AG04449 (cell line): ENCODE results near the gene TTC29.
"Not testable (repeated sequence)": the region's sequence is repeated elsewhere in the genome, so short reads cannot be mapped to it uniquely, and the experiment has no call there.

Experiments used
- CTCF ChIA-PET: fragments of 350-600 bp; formaldehyde crosslinking; extraction: SDS; loops from one replicate; lab custom pipeline; 2021; ENCODE audit warnings: antibody characterized with exemption; lab: Yijun Ruan, JAX
- POLR2A ChIA-PET: fragments of 400-600, 350-600 bp; formaldehyde crosslinking; extraction: SDS; loops from one replicate; lab custom pipeline; 2020; ENCODE audit warnings: antibody characterized with exemption, inconsistent platforms; lab: Yijun Ruan, JAX
- DNase-seq: peaks from one replicate; pipeline ENCODE4 v3.0.0-alpha.2; 2010; ENCODE audit warnings: low read depth, low spot score
- H3K4me3 ChIP-seq: 2 replicates; pipeline ENCODE4 v1.5.1; 2011; ENCODE audit warnings: low read depth, mild to moderate bottlenecking, control low read depth, low read length
- CTCF ChIP-seq: IDR thresholded peaks from one replicate; pipeline ENCODE4 v1.5.1; 2011; ENCODE audit warnings: mild to moderate bottlenecking, moderate library complexity, low read length, control low read depth, inconsistent platforms; ENCODE audit not compliant: insufficient read depth; ENCODE audit errors: missing control alignments

Gene TTC29

GRCh38 chr4:146742416-146742815 lies 203.2 kb downstream of the TTC29 start:
- ChIA-PET POLR2A (no interaction called here), CTCF (no interaction called here)
- DNase-seq: no peak
- H3K4me3 ChIP-seq: no peak overlapping the region
- no peak for TF ChIP-seq CTCF

- ChIA-PET POLR2A (no interaction called here), CTCF (no interaction called here)
- no peak for DNase-seq
- H3K4me3 ChIP-seq: no peak overlapping the region
- no peak for TF ChIP-seq CTCF
Measured at GRCh38 chr4:146739182-146739581, 206.5 kb downstream of the TTC29 start.

GRCh38 chr4:146723519-146723918 lies 222.1 kb downstream of the TTC29 start:
- POLR2A ChIA-PET, DNase-seq, H3K4me3 ChIP-seq, CTCF ChIA-PET: not testable (repeated sequence)

GRCh38 chr4:146709956-146710355 lies 235.7 kb downstream of the TTC29 start:
- CTCF ChIA-PET: no interaction called here
- POLR2A ChIA-PET: interaction anchor here (0.6 kb wide), 1 partner anchor 368 kb away, joined by 3 read pairs; no protein-coding TSS in a partner anchor
- no peak for TF ChIP-seq CTCF
- H3K4me3 ChIP-seq: no peak overlapping the region
- no peak for DNase-seq

- no peak overlapping the region for H3K4me3 ChIP-seq
- DNase-seq: no peak
- CTCF ChIA-PET: no interaction called here
- TF ChIP-seq CTCF: no peak
- POLR2A ChIA-PET: no interaction called here
Measured at GRCh38 chr4:146699910-146700309, 245.8 kb downstream of the TTC29 start.

GRCh38 chr4:146674829-146675570 lies 270.7 kb downstream of the TTC29 start:
- TF ChIP-seq CTCF: no peak
- ChIA-PET CTCF (no interaction called here), POLR2A (no interaction called here)
- DNase-seq: no peak
- H3K4me3 ChIP-seq: no peak overlapping the region

GRCh38 chr4:146663968-146664311 lies 281.7 kb downstream of the TTC29 start:
- POLR2A ChIA-PET, CTCF ChIA-PET, H3K4me3 ChIP-seq, DNase-seq: not testable (repeated sequence)
